PC-3 (cell line): ENCODE measurements around the gene THRB.

ENCODE experiments used
- CTCF ChIP-seq: fragments of 300-600 bp; sonication (generic); conservative IDR thresholded peaks from 2 replicates; pipeline ENCODE4 v1.5.1; 2017; ENCODE audit warnings: antibody characterized with exemption, low read depth, mild to moderate bottlenecking, low read length
- EZH2 ChIP-seq: fragments of 300-600 bp; sonication (generic); IDR thresholded peaks from one replicate; pipeline ENCODE4 v1.6.1; 2017; ENCODE audit warnings: antibody characterized with exemption, mild to moderate bottlenecking, low read length; ENCODE audit not compliant: unreplicated experiment
- EZH2phosphoT487 ChIP-seq: fragments of 300-600 bp; sonication (generic); IDR thresholded peaks from 2 replicates; pipeline ENCODE4 v1.6.1; 2018; ENCODE audit warnings: mild to moderate bottlenecking, antibody characterized with exemption, low read length, borderline replicate concordance

GRCh38 chr3:24139463-24140412 lies 354.9 kb downstream of the THRB start:
- TF ChIP-seq CTCF (no peak), EZH2phosphoT487 (no peak), EZH2 (no peak)
